Fibroblast of skin of right biceps (primary cell): ENCODE data around the gene ACOT7.

ENCODE experiments used
- DNase-seq: peaks from one replicate; pipeline ENCODE4 v3.0.0-alpha.2; 2013

Gene ACOT7

DNA sequence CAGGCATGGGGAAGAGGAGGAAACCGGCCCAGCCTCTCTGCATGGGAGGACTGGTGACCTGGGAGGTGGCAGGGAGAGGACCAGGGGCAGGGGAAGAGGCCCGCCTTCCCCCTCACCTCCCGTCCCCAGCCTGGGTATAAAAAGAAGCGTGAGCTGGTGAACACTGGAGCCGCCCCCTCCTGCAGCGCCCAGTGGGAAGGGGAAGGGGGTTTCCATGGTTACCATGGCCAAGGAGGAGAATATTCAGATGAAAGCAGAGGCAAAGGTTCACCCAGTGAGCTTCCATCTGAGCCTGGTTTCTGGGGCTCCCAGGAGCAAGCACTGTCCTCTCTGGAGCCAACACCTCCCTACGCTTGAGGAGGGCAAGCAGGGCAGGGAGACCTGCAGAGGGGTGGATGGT lies 54.9 kb downstream of the ACOT7 start:
- DNase-seq: no peak

DNA sequence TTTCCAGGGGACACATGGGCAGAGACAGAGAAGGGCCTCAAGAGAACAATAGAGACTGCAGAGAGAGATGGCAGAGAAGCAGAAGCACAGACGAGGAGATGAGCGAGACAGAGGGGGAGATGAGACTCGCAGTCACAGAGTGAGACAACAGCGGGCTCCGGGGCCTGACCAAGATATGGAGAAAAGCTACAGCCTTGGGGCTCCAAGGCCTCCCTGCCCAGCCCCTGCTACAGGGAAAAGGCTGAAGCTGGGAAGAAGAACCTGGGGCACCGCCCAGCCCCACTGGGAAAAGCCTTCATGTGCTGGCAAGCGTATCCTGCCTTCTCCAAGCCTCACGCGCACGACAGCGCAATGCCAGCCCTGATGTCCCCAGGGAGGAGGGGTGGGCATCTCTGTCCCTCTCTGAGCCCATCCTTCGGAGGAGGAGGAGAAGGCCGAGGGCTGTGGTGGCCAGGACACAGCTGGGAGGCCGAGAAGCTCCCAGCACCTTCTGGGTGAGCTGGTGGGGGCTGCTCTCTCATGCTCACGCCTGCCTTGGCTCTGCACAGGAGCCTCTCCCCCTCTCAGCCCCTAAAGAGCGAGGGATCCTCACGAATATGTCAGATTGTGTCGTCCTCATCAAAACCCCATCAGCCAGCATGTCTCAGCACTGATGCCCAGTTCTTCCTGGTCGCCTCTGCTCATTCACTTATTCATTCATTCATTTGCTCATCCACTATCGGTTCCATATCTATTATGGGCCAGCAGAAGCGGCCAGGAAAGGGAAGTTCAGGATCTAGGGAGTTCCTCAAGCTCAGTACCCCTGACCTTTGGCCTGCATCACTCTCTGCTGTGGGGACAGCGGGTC lies 56.6 kb downstream of the ACOT7 start:
- no peak for DNase-seq

DNA sequence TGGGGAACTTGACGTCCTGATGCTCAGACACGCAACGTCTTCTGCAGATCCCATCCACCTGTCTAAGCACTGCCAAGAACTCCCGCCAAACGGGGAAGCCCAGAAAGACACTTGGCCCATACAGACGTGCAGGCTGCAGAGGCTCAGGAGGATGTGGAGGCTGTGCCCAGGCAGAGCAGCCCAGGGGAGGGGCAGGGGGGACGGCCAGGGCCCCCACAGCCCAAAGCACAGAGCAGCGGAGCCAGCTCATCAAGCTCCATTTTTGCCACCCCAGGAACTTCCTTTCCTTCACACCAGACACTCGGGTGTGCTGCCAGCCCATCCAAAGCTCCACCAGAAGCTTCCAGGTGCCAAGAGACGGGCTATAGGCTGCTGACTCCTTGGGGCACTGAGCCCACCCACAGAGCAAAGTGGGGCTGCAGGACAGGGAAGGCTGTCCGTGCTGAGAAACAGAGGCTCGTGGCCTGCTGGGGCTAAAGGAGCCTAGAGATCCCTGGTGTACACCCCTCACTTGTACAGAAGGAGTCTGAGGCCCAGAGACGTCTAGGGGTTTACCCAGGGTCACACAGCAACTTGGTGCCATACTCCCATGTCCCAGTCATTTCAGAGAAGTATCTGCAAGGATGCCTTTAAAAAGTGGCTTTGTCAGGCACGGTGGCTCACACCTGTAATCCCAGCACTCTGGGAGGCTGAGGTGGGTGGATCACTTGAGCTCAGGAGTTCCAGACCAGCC lies 59.1 kb downstream of the ACOT7 start:
- DNase-seq: no peak

DNA sequence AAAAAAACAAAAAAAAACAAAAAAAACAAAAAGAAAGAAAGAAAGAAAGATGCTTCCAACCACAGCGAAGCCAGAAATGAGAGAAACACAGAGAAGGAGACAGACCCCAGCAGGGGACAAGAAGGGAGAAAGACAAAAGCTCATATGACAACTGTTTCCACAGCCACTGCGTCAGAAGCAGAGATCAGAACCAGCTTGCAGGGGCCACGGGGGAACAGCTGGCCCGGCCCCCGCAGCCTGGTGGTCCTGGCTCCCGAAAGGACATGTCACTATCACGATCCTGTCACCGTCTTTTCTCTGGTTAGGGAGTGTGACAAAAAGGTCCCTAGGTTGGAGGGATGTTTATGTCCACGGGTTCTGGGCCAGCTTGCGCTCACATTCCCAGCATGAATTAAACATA lies 60.7 kb downstream of the ACOT7 start:
- DNase-seq: no peak

DNA sequence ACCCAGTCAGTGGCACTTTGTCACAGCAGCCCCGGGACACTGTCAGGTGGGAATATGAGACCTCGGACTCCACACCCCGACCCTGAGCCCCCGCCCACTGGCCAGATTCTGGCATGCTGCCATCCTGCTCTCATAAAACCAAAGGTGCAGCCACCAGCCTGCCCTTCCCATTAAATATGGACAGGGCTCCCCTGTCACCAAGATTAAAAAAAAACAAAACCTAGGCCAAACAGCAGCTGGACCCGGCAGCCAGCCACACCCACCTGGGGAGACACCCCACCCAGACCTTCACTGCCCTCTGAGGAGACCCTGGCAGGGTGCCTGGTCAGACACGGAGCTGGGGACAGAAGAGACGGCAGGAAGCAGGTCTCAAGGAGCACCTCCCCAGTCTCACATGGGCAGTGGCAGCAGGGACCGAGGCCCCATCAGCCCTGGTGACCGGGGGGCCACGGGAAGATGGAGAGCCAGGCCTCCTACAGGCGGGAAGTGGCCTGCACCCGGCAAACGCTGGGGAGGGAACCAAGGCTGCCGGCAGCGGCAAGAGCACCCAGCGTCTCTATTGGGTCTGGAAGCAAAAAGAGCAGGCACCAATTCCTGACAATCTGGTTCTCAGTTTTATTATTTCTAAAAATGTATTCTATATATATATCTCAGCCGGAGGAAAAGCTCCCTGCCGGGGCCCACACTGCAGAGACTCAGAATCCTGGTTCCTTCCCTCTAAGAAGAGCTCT lies 61.9 kb downstream of the ACOT7 start:
- no peak for DNase-seq

DNA sequence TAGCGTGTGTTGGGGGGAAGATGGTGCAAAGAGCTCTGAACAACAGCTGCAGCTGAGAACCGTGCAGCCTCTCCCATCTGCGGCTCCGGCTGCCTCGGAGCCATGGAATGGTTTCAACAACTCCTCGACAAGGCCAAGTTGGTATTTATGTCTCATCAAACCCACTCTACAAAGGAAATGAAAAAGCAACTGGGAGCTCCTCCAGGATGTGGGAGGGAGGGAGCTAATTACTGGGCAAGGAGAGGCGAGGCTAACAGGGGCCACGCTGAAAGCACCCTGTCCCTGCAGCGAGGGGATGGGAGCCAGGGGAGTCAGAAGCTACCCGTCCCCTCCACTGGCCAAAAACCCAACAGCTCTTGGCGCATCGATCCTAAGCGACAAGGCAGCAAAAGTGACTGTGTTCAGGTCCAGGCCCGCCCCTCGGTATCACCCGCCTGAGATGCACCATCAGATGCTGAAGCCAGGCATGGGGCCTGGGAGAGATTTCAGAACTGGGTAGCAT lies 63.1 kb downstream of the ACOT7 start:
- peak; percentile 75 for DNase-seq

DNA sequence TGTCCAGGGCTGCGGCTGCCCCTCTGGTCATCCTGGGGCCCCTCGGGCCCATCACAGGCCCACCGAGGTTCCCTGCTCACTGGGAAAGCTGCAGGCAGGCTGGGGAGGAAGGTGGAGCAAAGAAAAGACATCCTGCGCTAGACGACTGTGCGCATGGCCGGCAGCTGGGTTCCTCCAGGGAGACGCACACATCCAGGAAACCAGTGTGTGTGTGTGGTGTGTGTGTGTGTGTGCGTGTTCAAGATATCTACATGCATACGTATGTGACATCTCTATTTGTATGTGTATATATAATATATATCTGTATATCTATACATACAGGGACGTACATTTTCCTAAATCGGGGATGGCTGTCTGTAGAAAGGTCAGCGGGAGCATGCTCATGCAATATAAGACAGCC lies 63.7 kb downstream of the ACOT7 start:
- peak; percentile 66 for DNase-seq

DNA sequence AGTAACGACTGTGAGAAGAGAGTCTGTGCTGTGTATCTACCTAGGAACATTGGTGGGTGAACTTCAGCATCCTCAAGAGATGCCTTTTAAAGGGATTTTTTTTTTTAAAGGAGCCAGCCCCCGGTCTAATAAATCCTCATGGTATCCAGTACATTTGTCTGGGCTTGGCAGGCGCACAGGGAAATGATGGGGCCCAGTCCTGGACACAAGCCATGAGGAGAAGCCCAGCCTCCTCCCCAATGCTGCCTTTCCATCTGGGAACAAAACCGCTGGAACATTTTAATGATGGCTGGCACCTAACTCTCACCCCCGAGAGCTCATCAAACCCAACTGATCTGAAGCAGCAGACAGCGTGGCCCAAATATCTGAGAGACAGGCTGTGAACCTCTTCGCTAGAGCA lies 64.2 kb downstream of the ACOT7 start:
- DNase-seq: peak; percentile 38

DNA sequence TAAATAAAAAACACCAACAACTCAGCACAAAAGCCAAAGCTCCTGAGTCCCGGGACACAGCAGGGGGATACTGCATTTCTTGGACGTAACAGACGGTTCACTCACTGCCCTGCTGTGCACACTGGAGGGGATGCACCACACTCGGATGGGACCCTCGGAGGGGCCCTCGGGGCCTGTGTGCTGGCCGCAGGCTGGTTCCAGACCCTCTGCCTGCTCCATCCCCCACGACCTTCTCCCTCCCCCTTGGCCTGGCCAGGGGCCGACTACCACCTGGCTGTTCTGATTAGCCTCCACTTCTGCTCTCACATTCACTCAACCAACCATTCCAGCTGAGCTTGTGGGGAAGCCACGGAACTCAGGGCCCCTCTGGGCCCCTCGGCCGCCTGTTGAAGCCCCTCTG lies 64.9 kb downstream of the ACOT7 start:
- DNase-seq: no peak

- no peak for DNase-seq
Measured at GRCh38 chr1:6328091-6328490, 65.5 kb downstream of the ACOT7 start.

DNA sequence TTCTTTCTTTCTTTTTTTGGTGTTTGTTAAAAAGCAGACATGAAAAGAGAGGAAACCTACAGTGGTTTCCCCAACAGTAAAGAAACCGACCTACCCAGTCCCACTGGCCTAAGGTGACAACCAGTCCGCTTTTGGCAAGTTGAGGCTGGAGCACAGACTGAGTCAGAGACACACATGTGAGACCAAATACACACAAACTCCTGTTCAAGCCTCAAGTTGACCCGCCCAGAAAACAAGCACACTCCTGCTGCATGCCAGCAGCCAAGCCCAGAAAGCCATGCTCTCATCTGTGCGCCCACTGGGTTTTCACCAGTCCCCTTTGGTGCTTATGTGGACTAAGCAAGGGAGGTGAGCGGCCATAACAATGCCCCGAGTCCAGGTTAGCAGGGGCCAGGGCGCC lies 68.1 kb downstream of the ACOT7 start:
- DNase-seq: no peak

DNA sequence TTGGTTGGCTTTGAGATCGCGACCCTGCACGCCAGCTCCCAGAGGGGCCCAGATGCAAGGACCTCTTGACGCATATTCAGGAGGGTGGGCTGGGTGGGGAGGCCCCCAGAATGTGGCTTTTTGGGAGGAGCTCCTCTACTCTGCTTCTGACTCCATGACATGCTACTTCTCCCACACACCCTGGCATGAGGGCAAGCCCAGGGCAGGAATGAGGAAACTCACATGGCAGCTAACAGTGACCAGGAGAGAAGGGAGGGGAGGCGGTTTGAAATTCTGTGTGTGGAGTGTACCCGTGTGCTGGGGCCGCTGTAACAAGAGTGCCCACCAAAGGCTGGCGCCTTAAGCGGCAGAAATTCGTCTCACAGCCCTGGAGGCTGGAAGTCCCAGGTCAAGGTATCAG lies 71.4 kb downstream of the ACOT7 start:
- DNase-seq: no peak

DNA sequence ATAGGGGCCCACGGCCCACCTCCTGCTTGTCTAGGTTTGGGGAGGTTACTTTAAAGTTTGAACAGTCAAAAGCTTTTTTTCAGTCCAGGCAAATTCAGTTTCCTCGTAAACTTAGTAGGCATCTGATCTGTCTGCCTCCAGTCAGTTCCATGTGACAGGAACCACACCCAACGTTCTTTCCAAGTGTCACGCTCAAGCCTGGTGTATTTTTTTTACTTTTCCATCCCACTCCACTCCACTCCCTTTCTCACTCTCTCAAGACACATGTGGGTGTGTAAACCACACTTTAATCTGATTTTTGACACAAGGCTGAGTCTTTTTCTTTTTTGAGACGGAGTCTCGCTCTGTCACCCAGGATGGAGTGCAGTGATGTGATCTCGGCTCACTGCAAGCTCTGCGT lies 72.4 kb downstream of the ACOT7 start:
- no peak for DNase-seq

DNA sequence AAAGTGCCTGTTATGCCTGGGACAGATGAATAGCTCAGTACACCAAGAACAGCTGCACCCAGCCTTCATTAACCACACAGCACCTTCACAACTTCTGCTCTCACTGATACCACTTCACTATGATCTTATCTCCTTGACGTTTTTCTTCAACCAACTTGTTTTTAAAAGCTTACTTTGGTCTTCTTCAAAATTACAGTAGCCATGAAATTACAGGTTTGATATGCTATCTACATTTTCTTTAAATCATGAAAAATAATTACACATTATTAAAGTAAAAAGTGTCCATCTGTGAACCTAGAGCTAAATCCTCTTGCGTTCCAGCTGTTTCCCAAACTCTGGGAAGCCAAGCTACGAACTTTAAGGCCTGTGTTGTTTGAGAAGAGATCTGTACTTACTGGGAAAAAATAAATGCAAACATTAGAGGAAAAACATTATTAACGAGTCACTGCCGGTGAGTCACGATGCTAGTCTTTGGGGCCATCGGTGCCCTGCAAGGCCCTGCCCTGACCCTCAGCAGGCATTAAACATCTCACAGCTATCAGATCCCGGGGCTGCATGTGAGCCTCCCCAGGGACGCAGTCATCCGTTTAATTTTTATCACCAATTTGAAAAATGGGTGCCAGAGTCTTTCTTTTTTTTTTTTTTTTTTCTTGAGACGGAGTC lies 76.3 kb downstream of the ACOT7 start:
- DNase-seq: peak; percentile 9

GRCh38 chr1:6316240-6317097 lies 77.1 kb downstream of the ACOT7 start:
- no peak for DNase-seq

GRCh38 chr1:6314503-6314902 lies 79.1 kb downstream of the ACOT7 start:
- no peak for DNase-seq

DNA sequence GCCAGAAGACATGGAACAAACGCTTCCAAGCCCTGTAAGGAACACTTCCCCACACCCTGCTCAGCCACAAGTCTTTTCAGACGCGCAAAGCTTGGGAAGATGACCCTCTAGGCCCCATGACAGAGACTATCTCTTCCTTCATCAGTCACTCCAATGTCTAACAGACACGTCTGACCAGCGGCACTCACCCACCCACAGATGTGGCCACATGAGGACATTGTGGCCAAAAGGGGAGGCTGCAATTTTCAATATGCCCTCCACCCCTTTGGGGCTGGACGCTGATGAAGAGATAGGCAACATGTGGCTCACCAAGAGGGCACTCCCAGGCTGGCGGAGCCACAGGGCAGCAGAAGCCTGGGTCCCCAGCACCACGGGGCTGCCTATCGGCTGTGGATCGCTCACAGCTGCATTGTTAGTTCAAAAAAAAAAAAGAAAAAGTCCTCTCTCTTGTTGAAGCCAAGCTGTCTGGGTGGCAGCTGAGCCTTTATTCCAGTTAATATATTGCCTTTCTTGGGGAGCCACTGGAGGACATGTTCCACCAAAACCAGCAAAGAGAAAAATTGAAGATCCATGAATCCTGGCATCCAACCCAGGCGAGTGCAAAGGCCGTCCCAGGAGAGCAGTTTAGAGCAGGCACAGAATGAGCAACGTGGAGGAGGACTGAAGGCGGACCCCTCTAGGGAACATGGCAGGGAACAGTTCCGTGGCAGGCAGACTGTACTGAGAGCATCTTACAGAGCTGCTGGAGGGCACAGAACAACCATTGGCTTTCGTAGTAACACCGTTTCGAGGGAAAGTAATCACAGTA lies 80.0 kb downstream of the ACOT7 start:
- DNase-seq: no peak

DNA sequence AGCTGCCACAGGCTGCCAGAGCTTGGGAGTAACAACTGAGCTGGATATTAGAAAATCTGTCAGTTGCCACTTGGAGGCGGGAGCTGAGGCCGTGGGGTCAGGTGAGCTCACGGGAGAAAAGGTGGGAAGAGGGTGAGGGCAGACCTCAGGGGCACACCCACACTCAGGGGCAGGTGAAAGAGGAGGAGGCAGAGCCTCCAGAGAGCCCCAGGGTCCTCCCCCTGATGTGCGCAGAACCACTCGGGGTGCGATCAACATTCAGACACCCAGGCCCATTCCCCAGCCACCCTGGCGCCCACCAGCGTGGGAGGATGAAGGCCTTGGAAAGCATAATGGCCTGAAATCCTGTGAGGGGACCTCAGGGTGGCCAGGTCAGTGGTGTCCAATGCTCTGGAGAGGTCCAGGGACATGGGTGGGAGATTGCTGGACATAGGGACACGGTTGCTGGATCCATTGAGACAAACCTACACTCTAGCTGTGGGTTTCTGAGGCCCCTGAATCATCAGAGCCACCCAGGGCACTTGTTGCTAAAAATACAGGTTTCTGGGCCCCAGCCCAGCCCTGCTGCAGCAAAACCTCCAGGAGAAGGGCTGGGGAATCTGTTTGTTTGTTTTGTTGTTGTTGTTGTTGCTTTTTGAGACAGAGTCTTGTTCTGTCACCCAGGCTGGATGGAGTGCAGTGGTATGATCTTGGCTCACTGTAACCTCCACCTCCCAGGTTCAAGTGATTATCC lies 83.3 kb downstream of the ACOT7 start:
- no peak for DNase-seq

- DNase-seq: no peak
Measured at GRCh38 chr1:6309564-6309963, 84.0 kb downstream of the ACOT7 start.

- no peak for DNase-seq
Measured at GRCh38 chr1:6308449-6308848, 85.1 kb downstream of the ACOT7 start.
